ENCODE data around the gene HACD3.
"Not testable (repeated sequence)": the region's sequence is repeated elsewhere in the genome, so short reads cannot be mapped to it uniquely, and the experiment has no call there.

Gene HACD3

DNA sequence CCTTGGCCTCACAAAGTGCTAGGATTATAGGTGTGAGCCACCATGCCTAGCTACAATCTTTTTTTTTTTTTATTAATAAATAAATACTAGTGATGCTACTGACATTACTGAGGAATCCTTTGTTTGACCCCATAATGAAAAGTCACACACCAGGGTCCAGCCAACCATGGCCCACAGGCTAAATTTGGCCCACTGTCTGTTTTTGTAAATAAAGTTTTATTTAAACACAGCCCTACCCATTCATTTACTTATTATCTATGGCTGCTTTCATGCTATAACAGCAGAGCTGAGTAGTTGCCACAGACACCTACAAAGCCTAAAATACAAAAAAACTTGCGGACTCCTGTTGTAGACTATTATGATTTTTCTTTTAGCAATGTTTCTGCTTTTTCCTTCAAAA is 73.3 kb downstream of the HACD3 start:
- no peak for DNase-seq

- peak; percentile 86 for DNase-seq
Observed at GRCh38 chr15:65610871-65611718, 80.8 kb downstream of the HACD3 start, which contains the start of gene INTS14. Gene INTS14, minus strand, starts transcription at chr15:65611131. Its CDS starts 3,751 bp downstream, at chr15:65607380.

- DNase-seq = no peak
Observed at GRCh38 chr15:65611888-65612615, 81.8 kb downstream of the HACD3 start.

- DNase-seq = no peak
Observed at GRCh38 chr15:65612616-65612946, 82.3 kb downstream of the HACD3 start.

GRCh38 chr15:65612949-65613744 is 82.9 kb downstream of the HACD3 start:
- no peak for DNase-seq

GRCh38 chr15:65615887-65616286 is 85.6 kb downstream of the HACD3 start:
- not testable (repeated sequence) for DNase-seq

DNA sequence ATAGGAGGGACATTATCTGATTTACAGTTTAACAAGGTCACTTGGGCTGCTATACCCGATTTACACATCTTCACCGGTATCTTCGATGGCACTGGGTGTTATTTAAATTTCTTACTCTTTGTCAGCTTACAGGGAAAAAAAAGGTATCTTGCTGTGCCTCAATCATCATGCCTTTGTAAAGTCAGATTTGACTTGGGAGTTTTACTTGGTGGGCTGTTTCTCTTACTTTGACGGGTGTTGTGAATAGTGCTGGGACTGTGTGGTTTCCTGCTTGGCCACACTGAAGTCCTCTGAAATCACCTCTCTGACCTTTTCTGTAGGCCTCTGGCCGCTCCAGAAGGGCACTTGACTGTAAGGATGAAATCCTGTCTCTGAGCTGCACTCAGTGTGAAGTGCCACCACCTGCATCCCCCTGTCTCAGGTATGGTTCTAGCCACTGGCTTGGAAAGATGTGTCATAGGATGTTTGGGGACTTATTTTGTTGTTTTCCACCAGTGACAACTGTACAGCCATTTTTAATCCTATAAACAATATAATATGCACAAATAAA is 88.4 kb downstream of the HACD3 start:
- DNase-seq = no peak

DNA sequence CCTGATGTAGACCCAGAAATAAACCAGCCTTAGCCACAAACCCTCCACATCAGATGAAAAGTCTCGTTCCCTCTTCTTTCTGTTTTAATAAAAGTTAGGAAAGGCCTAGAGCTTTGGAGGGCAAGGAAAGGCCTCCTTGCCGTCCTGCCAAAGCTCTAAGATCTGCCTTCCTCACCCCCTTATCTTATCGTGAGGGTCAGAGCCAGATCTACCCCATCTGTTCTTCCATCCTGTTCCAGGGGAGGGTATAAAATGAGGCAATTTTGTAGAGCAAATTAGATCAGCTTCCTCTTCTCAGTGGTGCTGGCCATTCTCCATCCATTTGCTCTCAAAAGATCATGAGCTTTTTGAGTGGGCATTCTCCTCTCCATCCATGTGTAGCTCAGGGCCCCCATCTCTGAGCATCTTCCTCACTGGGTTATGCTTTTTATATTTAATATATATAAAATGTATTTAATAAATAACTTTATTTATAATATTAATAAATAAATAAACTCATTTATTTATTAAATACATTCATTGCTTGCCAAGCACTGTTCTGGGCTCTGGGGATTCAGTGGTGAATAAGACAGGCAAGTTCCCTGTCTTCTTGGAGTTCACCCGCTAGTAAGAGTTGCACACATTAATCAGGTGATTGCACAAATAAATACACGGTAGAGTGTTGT is 89.5 kb downstream of the HACD3 start:
- DNase-seq = no peak

DNA sequence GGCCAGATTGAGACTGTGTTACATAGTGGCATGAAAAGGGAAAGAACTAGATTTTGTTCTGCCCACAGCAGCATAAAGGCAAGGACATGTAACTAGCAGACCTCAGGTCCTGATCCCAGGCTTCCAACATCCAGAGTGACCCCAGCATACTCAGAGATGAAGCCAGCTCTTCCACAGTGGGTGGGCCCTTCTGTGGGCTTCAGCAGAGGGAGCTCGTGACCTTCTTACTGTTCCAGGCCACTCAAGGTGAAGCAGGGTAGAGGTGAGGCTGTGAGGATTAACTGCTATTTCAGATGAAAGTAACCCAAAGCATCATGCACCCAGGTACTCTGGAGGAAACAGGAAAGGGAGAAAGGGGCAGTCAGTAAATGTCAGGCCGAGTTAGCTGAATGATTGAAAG is 90.6 kb downstream of the HACD3 start:
- DNase-seq = no peak

GRCh38 chr15:65621638-65622037 is 91.4 kb downstream of the HACD3 start, which contains the start of gene SLC24A1:
Gene SLC24A1, plus strand, starts transcription at chr15:65621938. Its CDS starts 2,143 bp downstream, at chr15:65624081.
- DNase-seq = no peak

DNA sequence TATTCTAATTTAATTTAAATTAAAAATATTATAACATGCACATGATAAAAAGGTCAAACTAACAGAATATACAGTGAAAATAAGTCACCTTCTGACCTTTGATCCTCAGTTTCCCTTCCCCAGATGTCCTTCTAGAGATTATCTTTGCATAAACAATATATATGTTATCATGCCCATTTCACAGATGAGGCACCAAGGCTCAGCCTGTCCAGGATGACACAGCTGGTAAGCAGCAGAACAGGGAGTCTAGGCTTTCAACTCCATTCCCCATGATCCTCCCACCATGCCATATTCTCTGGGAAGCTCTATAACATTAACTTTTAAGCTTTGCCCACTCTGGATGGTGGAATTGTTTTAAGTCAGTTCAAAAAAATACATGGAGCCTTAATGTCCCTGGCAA is 92.8 kb downstream of the HACD3 start:
- no peak for DNase-seq

DNA sequence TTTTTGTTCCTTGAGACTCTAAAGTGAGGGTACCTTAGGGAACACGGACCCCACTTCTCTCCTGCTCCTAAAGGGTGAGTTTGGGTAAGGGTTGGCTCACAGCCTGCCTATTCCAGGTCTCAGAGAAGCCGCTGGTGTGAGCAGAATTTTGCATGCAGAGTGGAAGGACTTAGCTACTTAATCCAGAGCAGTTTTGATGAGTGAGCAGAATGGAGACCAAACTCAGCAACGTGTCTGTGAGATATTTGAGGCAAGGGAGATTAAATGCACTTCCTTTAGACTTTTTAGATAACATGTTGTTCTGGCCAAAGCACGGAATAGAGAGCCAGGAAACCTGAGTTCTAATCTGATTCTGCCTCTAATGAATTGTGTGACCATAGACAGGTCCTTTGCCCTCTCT is 96.6 kb downstream of the HACD3 start:
- no peak for DNase-seq
